Neutrophil (primary cell): ENCODE results near the gene OSBPL8.

Experiments used
- H3K27ac ChIP-seq: fragments of 200-600 bp; sonication (generic); 2 replicates; pipeline ENCODE4 v1.5.1; 2016; ENCODE audit warnings: mild to moderate bottlenecking, moderate library complexity
- H3K27me3 ChIP-seq: fragments of 200-600 bp; sonication (generic); 2 replicates; pipeline ENCODE4 v1.6.0; 2016; ENCODE audit warnings: mild to moderate bottlenecking
- H3K36me3 ChIP-seq: fragments of 200-600 bp; sonication (generic); 2 replicates; pipeline ENCODE4 v1.5.1; 2017
- H3K4me1 ChIP-seq, 2 experiments: fragments of 200-600 bp in 1 of 2; sonication (generic) in 1 of 2; 1 replicate in 1 of 2; 2 replicates in 1 of 2; pipeline versions ENCODE4 v1.5.1 to v1.6.1; 2013 to 2016; ENCODE audit warnings: low read depth in 1 of 2, low read length in 1 of 2, mild to moderate bottlenecking in 1 of 2, moderate library complexity in 1 of 2; ENCODE audit not compliant: control insufficient read depth in 1 of 2, insufficient read depth in 1 of 2
- H3K4me3 ChIP-seq, 2 experiments: fragments of 200-600 bp in 1 of 2; sonication (generic) in 1 of 2; 1 replicate in 1 of 2; 2 replicates in 1 of 2; pipeline ENCODE4 v1.5.1; 2013 to 2016; ENCODE audit warnings: low read depth in 1 of 2, low read length in 1 of 2, mild to moderate bottlenecking in 1 of 2, moderate library complexity in 1 of 2
- H3K9me3 ChIP-seq: fragments of 200-600 bp; sonication (generic); 2 replicates; pipeline ENCODE4 v1.5.1; 2016
- TF ChIP-seq, protein P1 (sequence below): fragments of 200-600 bp; sonication (generic); IDR thresholded peaks from 2 replicates; pipeline ENCODE4 v1.5.1; 2016; ENCODE audit warnings: antibody characterized with exemption

Gene OSBPL8

DNA sequence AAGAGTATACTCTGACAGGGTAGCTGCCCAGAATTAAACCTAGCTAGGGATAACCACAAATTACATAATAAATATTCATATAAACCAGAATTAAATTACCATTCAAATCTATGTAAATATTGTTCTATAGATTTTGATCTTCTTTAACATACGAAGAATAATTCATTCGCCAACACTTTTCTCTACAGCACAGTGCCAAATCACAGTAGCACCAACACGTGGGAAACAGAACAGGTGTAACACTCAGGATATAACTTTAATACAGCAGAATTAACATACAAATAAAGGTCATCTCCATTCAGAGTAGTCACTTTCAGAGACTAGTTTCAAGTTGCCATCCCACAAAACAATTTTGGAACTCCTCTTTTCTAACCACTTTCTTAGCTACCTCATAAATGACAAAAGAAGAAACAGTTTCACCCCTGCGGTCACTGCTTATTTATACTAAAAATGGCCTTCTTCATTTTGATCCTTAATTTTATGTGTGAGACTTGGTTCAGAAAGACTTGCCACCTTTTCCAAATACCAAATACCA is 15.7 kb downstream of the OSBPL8 start:
- Histone ChIP-seq H3K4me3 (peak overlapping the region in 1 of 2 experiments; percentile 42), H3K27ac (peak overlapping the region; percentile 73), H3K9me3 (no peaks in the 10 kb centered on the region), H3K36me3 (no peaks in the 10 kb centered on the region), H3K27me3 (no peaks in the 10 kb centered on the region), H3K4me1 (peaks cover 53 to 61% of the 10 kb centered on the region in 2 experiments)
- TF ChIP-seq, protein P1, sequence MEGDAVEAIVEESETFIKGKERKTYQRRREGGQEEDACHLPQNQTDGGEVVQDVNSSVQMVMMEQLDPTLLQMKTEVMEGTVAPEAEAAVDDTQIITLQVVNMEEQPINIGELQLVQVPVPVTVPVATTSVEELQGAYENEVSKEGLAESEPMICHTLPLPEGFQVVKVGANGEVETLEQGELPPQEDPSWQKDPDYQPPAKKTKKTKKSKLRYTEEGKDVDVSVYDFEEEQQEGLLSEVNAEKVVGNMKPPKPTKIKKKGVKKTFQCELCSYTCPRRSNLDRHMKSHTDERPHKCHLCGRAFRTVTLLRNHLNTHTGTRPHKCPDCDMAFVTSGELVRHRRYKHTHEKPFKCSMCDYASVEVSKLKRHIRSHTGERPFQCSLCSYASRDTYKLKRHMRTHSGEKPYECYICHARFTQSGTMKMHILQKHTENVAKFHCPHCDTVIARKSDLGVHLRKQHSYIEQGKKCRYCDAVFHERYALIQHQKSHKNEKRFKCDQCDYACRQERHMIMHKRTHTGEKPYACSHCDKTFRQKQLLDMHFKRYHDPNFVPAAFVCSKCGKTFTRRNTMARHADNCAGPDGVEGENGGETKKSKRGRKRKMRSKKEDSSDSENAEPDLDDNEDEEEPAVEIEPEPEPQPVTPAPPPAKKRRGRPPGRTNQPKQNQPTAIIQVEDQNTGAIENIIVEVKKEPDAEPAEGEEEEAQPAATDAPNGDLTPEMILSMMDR = no peak

DNA sequence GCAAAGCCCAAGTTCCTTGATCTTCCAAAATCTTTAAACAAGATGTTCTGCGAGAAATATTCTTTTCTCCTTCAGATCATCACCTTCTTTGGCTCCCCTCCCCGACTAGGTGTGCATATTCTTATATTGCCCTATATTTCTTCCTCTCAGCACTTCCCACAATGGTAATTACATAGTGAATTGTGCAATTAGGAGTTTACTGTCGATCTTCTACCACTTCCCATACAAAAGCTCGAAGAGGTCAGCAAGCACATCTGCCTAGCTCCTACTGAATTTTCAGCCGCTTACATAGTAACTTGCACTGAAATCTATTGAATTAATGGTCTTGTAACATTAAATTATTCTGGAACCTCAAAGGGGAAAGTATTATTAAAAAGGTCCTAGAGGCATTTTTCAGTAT is 16.7 kb downstream of the OSBPL8 start:
- Histone ChIP-seq H3K27ac (peak overlapping the region; percentile 73), H3K4me3 (peak overlapping the region; percentile 42 to 49), H3K4me1 (peaks cover 53 to 61% of the 10 kb centered on the region in 2 experiments), H3K9me3 (no peaks in the 10 kb centered on the region), H3K36me3 (no peaks in the 10 kb centered on the region), H3K27me3 (no peaks in the 10 kb centered on the region)
- TF ChIP-seq, protein P1 = no peak

DNA sequence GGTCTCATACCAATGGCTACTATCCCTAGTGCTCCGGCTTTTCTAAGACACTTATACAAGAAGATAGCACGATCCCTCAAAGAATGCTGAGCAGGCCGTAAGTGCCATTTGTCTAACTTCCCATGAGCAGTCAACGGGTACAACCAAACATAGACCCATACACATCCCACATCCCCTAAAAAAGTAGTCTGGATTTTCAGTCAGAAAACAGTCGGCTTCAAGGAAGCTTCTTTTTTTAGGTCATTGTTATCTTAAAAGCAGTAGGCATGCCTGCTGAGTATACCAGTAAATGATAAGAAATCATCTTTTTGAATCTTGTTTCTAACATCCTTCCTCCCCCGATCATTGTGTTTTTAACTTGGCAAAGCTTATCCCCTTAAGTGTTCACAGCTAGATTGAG is 19.8 kb downstream of the OSBPL8 start:
- Histone ChIP-seq H3K4me1 (peaks cover 50 to 53% of the 10 kb centered on the region in 2 experiments), H3K27me3 (no peaks in the 10 kb centered on the region), H3K9me3 (no peaks in the 10 kb centered on the region), H3K4me3 (no peak overlapping the region), H3K36me3 (no peaks in the 10 kb centered on the region), H3K27ac (peak overlapping the region; percentile 64)
- TF ChIP-seq, protein P1 = no peak

DNA sequence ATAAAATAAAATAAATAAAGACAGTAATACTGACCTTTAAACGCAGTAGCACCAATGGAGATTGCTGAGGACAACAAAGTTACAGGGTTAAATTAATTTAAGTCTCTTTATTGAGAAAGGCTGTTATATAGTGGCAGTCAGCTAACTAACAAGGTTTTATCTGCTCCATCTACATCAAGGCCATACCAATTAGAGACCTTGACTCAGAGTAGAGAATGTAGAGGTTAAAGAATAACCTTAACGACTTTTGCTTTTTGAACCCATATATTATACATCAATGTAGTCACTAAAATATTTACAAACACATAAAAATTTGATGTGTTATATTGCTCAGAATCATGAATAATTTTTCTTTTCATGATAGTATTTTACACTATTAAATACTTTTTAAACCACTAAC is 21.6 kb downstream of the OSBPL8 start:
- H3K9me3 ChIP-seq = no peaks in the 10 kb centered on the region
- H3K27me3 ChIP-seq = no peaks in the 10 kb centered on the region
- peaks cover 38 to 42% of the 10 kb centered on the region in 2 experiments for H3K4me1 ChIP-seq
- no peaks in the 10 kb centered on the region for H3K36me3 ChIP-seq
- no peak overlapping the region for H3K27ac ChIP-seq
- H3K4me3 ChIP-seq = no peak overlapping the region
- TF ChIP-seq, protein P1 = no peak

DNA sequence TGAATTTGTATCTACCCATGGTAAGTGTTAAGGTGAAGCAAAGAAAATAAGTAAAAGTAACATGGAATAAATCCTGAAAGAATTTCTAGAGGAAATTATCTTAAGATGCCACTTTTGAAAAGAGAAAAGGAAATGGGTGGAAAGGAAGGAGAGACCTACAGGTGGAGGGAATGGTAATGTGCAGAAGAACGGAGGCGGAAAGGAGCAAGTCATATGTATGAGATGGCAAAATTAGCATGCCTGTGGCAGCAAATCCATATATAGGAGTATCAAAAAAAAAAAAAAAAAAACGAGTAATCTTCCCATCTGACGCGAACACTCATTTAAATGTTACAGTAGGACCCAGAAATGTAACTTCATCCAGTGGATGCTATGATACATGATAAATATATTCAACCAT is 23.0 kb downstream of the OSBPL8 start:
- Histone ChIP-seq H3K9me3 (no peaks in the 10 kb centered on the region), H3K4me3 (no peak overlapping the region), H3K4me1 (peaks cover 24 to 28% of the 10 kb centered on the region in 2 experiments), H3K27ac (no peak overlapping the region), H3K27me3 (no peaks in the 10 kb centered on the region), H3K36me3 (no peaks in the 10 kb centered on the region)
- TF ChIP-seq, protein P1 = no peak

DNA sequence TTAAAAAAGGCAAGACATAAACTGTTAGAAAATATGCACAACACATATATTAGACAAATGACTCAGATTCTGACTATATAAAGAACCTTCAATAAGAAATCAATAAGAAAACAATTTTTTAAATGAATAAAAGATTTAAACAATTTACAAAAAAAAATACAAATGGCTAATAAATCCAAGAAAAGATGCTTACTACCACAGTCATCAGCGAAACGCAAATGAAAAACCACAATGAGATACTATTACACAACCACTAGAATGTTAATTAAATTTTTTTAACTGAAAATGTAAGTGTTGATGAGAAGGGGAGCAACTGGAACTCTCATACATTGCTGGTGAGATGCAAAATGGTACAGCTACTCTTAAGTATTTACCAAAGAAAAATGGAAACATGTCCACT is 24.4 kb downstream of the OSBPL8 start:
- Histone ChIP-seq H3K27ac (no peak overlapping the region), H3K36me3 (no peaks in the 10 kb centered on the region), H3K9me3 (no peaks in the 10 kb centered on the region), H3K4me1 (peaks cover 11 to 22% of the 10 kb centered on the region in 2 experiments), H3K27me3 (no peaks in the 10 kb centered on the region), H3K4me3 (no peak overlapping the region)
- TF ChIP-seq, protein P1 = no peak
